Mucosa of rectum (tissue), 2 donors: Measurements from ENCODE around the gene CAMTA1.

Experiments
- H3K27ac ChIP-seq, 2 donors: one replicate each; pipeline ENCODE4 v1.7.0; 2013; ENCODE audit warnings: inconsistent platforms in 2 of 2, low read depth in 2 of 2, low read length in 2 of 2
- H3K27me3 ChIP-seq, 2 donors: one replicate each; pipeline ENCODE4 v1.7.0; 2013; ENCODE audit warnings: low read length in 2 of 2; ENCODE audit not compliant: control insufficient read depth in 2 of 2, insufficient read depth in 2 of 2
- H3K36me3 ChIP-seq, 2 donors: one replicate each; pipeline ENCODE4 v1.7.0; 2013; ENCODE audit warnings: low read length in 2 of 2; ENCODE audit not compliant: control insufficient read depth in 2 of 2, insufficient read depth in 2 of 2
- H3K4me1 ChIP-seq, 2 donors: one replicate each; pipeline ENCODE4 v1.7.0; 2013; ENCODE audit warnings: low read length in 2 of 2, mild to moderate bottlenecking in 1 of 2; ENCODE audit not compliant: control insufficient read depth in 2 of 2, insufficient read depth in 2 of 2
- H3K4me3 ChIP-seq, 2 donors: one replicate each; pipeline ENCODE4 v1.7.0; 2013; ENCODE audit warnings: low read length in 2 of 2
- H3K9ac ChIP-seq, 2 donors: one replicate each; pipeline ENCODE4 v1.7.0; 2013; ENCODE audit warnings: low read length in 2 of 2, low read depth in 1 of 2, mild to moderate bottlenecking in 1 of 2
- H3K9me3 ChIP-seq, 2 donors: one replicate each; pipeline ENCODE4 v1.7.0; 2013; ENCODE audit warnings: low read length in 2 of 2; ENCODE audit not compliant: control insufficient read depth in 2 of 2
- donor health status: healthy.
- donor health status: Normal muscosa, but diverticular disease.

Gene CAMTA1

DNA sequence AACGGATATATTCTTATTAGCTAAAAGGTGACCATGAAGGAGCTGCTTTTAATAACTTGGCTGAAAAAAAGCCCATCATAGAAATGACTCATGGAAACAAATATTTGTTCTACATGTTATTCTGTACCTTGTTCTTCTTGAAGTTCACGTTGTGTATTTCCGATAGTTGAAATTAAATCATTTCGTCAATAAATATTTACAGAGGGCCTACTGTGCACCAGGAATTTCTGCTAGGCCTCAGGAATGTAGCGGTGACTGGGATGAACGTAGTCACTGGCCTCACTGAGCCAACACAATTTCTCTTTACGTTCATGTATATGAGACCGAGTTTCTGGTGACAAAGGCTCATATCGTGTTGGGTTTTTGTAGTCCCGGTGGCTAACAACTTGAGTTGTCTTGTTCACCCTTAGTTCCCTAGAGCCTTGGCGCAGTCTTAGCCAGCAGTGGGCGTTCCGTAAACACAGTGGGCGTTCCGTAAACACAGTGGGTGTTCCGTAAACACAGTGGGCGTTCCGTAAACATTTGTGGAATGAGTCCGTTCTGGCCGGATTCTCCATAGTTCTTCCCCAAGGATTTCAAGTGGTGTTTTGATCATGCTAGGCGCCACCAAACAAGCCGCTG, 932.6 kb downstream of the CAMTA1 start:
- H3K27ac ChIP-seq = no peak overlapping the region
- no peak overlapping the region for H3K4me3 ChIP-seq
- no peaks in the 10 kb centered on the region for H3K36me3 ChIP-seq
- H3K27me3 ChIP-seq = no peaks in the 10 kb centered on the region
- H3K9ac ChIP-seq = no peak overlapping the region
- H3K4me1 ChIP-seq = no peaks in the 10 kb centered on the region
- H3K9me3 ChIP-seq = no peaks in the 10 kb centered on the region

DNA sequence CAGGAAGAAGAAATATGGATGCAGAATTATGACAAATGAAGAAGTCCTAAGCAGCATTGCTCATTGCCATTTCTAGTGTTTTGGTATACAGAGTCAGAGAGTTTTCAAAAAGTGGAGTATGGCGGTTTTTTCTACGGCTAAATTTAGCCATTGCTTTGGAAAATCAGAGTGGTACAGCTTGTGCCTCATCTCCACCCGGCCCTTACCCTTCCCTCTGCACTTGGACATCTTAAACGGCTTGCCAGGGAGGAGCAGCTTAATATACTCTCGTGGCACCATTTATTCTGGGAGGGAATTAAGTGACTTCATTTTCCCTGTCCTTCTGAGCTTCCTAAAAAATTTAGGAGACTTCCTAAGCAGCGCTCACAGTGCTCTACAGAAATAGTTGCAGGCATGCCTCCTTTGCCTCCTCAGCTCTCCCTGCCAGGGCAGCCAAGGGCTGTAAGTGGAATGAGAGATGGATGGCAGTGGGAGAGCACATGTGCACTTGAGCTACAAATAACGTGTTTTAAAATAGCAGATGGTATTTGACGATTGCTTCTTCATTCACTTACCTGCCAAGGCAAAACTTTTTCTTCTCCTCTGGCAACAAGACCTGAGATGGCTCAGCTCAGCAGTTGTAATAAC, 934.3 kb downstream of the CAMTA1 start:
- Histone ChIP-seq H3K9ac (no peak overlapping the region), H3K4me3 (no peak overlapping the region), H3K9me3 (no peaks in the 10 kb centered on the region), H3K27me3 (no peaks in the 10 kb centered on the region), H3K4me1 (no peaks in the 10 kb centered on the region), H3K36me3 (no peaks in the 10 kb centered on the region), H3K27ac (no peak overlapping the region)

DNA sequence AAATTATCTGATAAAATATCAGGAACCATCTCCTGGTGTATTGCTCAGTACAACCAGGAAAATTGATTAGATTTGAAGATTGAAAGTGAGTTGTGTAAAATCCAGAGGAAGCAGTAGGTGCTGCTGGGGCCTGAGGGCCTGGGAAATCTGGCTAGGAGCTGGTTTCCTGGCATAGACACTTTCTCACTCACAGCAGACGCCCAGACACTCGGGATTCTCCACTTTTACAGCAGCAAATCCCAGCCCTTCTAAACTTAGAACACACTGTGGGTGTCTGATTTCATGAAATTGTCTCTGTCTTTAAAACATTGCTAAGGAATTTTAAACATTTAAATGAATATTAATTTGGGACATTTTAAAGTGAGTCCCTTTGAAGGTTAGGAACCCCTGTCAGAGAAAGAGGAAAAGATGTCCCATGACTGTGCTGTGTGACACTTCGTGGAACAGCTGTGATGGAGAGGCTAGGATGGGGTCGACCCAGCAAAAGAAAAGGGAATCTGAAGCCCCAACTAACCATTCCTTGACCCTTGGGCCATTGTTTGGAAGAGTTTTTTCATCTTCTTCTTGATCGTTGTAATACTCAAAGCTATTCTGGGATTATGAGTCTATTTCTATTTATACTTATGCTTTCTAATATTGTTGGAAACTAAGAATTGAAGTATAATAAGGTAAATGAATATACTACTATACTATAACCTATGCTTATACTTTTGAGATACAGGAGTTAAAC, 936.9 kb downstream of the CAMTA1 start:
- no peak overlapping the region for H3K4me3 ChIP-seq
- H3K4me1 ChIP-seq = no peaks in the 10 kb centered on the region
- no peak overlapping the region for H3K27ac ChIP-seq
- no peak overlapping the region for H3K9ac ChIP-seq
- no peaks in the 10 kb centered on the region for H3K36me3 ChIP-seq
- H3K9me3 ChIP-seq = no peaks in the 10 kb centered on the region
- no peaks in the 10 kb centered on the region for H3K27me3 ChIP-seq

- Histone ChIP-seq H3K4me3 (no peak overlapping the region), H3K36me3 (no peaks in the 10 kb centered on the region), H3K27ac (no peak overlapping the region), H3K9me3 (no peaks in the 10 kb centered on the region), H3K27me3 (no peaks in the 10 kb centered on the region), H3K4me1 (no peaks in the 10 kb centered on the region), H3K9ac (no peak overlapping the region)
Observed at GRCh38 chr1:7722670-7723012, 937.4 kb downstream of the CAMTA1 start.

GRCh38 chr1:7726623-7727022, 941.4 kb downstream of the CAMTA1 start:
- Histone ChIP-seq H3K27ac (no peak overlapping the region), H3K4me1 (no peaks in the 10 kb centered on the region), H3K36me3 (no peaks in the 10 kb centered on the region), H3K27me3 (no peaks in the 10 kb centered on the region), H3K9me3 (no peaks in the 10 kb centered on the region), H3K9ac (no peak overlapping the region), H3K4me3 (no peak overlapping the region)

DNA sequence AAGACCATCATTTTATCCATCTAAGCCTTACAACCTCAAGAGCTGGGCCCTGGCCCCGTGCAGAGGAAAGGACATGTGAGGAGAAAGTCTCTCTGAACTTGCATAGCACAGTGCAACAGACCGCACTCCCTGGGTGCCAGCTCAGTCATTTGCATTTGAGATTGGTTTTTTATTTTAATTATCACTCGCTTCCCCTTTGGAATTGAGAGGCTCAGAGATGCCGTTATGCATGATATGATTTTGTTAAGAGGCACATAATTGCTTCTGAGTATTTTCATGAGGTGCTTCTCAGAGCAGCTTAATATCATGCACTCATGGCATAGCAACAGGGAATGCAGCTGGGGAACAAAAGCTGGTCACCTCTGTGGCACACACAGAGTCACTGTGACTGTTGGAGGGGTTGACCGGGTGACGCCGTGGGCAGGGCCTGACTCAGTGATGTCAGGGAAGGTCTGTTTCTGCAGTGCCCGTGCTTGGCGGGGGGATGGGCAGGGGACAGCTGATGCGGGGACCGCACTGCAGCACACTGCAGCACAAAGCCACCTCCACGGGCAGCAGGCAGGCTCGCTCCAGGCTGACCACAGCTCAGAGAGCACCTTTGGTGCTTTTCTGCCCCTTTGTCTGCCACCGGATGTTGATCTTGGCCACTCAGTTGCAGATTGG, 942.7 kb downstream of the CAMTA1 start:
- H3K9me3 ChIP-seq = no peaks in the 10 kb centered on the region
- H3K36me3 ChIP-seq = no peaks in the 10 kb centered on the region
- H3K27ac ChIP-seq = no peak overlapping the region
- H3K4me1 ChIP-seq = no peaks in the 10 kb centered on the region
- H3K27me3 ChIP-seq = no peaks in the 10 kb centered on the region
- no peak overlapping the region for H3K4me3 ChIP-seq
- H3K9ac ChIP-seq = no peak overlapping the region

DNA sequence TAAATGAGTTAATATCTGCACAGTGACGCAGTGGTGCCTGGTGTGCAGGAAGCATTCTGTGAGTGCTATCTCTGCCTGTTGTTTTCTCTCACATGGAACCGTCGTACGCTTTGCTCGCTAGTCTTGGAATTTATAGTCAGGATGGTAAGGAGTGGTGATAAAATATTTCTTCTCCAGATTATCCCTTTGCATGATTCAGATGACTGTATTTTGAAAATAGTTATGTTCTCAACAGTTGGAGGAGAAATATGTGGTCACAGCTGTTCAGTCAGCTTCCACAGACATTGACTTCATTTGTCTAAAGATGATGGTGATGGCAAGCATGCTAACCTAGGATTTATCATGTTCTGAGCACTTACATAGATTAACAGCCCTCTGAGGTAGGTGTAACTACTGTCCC, 944.5 kb downstream of the CAMTA1 start:
- H3K27me3 ChIP-seq = no peaks in the 10 kb centered on the region
- no peaks in the 10 kb centered on the region for H3K9me3 ChIP-seq
- no peaks in the 10 kb centered on the region for H3K4me1 ChIP-seq

DNA sequence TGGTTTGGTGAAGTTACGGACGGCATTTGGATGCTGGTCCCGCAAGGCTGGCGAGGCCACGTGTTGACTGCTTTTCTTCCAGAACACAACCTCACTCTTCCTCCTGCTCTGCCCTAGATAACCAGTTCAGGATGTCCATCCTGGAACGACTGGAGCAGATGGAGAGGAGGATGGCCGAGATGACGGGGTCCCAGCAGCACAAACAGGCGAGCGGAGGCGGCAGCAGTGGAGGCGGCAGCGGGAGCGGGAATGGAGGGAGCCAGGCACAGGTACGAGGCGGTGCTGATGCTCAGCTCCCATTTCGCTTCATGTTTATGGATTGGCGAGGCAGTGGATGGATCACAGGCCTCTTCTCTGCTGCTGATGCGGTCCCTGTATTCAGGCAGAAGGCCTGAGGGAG, 947.1 kb downstream of the CAMTA1 start:
- Histone ChIP-seq H3K9me3 (no peaks in the 10 kb centered on the region), H3K36me3 (no peaks in the 10 kb centered on the region), H3K9ac (no peak overlapping the region), H3K4me1 (no peaks in the 10 kb centered on the region), H3K27me3 (no peaks in the 10 kb centered on the region), H3K27ac (no peak overlapping the region), H3K4me3 (no peak overlapping the region)

More for the DNA sequence above, 944.5 kb downstream of the CAMTA1 start:
- Histone ChIP-seq H3K4me3 (no peak overlapping the region), H3K9ac (no peak overlapping the region), H3K36me3 (no peaks in the 10 kb centered on the region), H3K27ac (no peak overlapping the region)

- H3K4me3 ChIP-seq = no peak overlapping the region
- H3K9me3 ChIP-seq = no peaks in the 10 kb centered on the region
- no peak overlapping the region for H3K27ac ChIP-seq
- H3K36me3 ChIP-seq = no peaks in the 10 kb centered on the region
- H3K4me1 ChIP-seq = no peaks in the 10 kb centered on the region
- no peak overlapping the region for H3K9ac ChIP-seq
- no peaks in the 10 kb centered on the region for H3K27me3 ChIP-seq
Observed at GRCh38 chr1:7733276-7733675, 948.0 kb downstream of the CAMTA1 start.

DNA sequence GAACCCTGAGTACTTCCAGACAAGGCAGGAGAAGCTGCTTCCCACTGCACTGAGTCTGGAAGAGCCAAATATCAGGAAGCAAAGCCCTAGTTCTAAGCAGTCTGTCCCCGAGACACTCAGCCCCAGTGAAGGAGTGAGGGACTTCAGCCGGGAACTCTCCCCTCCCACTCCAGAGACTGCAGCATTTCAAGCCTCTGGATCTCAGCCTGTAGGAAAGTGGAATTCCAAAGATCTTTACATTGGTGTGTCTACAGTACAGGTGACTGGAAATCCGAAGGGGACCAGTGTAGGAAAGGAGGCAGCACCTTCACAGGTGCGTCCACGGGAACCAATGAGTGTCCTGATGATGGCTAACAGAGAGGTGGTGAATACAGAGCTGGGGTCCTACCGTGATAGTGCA, 952.8 kb downstream of the CAMTA1 start:
- Histone ChIP-seq H3K9ac (no peak overlapping the region), H3K4me1 (no peaks in the 10 kb centered on the region), H3K4me3 (no peak overlapping the region), H3K27ac (no peak overlapping the region), H3K9me3 (no peaks in the 10 kb centered on the region), H3K36me3 (peaks cover 0 to 4% of the 10 kb centered on the region in 2 donors), H3K27me3 (no peaks in the 10 kb centered on the region)
